Hippocampal formation (tissue), 2 donors: ENCODE data around the gene OR10AD1.

Experiments
- DNase-seq, 2 donors: peaks; one replicate each; lab custom pipeline; 2025; lab: John Stamatoyannopoulos, UW

The OR10AD1 gene

DNA sequence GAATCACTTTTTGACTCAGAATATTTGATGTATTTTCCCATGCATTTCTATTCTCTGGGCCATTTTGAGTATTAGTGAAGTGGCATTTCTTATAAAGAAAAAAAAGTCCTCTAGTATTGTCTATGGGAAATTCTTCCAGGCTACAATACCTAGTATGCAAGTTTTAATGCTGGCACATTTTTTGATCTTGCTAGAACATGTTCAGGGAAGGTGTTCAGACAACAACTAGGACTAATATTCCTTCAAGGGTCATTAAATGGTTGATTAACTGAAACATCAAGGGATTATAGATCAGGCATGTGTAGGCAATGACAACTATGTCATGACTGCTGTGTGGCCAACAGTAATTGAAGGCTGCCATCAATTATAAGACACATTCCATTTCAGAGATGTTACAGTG is 12.0 kb downstream of the OR10AD1 start:
- no peak for DNase-seq

DNA sequence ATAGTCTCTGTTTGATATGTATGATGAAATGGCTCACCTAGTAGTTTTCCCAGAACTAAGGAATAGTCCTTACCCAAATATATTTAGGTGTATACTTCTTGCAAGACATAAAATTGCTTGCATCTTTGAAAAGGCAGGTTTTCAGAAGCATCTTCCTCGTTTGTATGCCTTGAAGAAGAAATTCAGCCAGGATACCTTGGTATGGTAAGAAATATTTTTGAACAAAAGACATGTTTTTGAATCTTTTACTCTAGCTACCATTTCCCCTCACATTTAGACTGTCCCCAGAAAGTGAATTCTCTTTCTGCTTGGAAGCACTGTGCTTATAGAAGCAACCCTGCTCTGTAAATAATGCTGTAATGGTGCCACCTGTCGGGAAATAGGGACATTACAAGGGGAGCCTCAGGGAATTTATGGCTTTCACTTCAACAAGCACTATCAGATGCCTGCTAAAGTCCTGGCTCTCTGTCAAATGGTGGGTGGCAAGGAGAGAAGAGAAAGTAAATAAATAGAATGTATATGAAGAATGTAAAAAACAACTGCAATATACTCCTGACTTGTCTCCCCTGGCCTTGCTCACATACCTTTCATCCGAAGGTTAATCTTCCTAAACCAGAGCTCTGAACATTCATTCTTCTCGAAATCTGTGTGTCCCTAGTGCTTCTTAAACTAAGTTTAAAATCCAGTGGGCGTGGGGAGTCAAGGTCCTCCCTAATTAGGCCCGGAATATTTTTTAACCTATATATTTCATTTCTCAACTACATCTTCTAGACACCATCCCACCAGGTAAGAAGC is 13.6 kb downstream of the OR10AD1 start:
- peak; percentile 45 to 76 for DNase-seq

DNA sequence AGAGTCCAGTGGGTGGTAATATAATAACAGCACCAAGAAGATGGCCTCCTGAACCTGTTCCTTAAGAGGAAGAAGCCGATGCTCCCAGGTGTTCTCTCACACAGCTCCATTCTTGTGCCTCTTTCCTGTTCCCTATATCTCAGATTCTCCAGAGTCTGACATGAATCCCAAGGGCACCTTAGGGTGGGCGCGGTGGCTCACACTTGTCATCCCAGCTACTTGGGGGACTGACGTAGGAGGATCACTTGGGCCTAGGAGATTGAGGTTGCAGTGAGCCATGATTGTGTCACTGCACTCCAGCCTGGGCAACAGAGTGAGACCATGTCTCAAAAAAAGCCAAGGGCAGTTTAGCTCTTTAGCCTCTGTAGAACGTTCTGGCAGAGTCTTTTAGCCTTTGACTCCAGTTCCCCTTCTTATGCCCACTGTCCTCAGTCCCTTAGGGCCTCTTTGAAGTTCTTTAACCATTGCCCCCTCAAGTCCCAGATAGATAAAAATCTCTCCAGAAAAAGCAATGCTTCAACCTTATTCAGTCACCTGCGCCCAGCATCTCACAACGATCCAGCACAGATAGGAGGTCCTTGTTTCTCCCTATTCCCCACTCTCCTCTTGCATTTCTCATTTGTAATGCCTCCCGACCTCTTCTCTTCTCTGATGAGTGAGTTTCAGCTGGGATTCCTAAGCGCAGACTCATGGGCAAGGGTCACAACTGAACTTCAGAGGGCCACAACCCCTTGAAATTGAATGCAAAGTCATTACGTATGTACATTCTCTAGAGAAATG is 15.0 kb downstream of the OR10AD1 start:
- no peak for DNase-seq

DNA sequence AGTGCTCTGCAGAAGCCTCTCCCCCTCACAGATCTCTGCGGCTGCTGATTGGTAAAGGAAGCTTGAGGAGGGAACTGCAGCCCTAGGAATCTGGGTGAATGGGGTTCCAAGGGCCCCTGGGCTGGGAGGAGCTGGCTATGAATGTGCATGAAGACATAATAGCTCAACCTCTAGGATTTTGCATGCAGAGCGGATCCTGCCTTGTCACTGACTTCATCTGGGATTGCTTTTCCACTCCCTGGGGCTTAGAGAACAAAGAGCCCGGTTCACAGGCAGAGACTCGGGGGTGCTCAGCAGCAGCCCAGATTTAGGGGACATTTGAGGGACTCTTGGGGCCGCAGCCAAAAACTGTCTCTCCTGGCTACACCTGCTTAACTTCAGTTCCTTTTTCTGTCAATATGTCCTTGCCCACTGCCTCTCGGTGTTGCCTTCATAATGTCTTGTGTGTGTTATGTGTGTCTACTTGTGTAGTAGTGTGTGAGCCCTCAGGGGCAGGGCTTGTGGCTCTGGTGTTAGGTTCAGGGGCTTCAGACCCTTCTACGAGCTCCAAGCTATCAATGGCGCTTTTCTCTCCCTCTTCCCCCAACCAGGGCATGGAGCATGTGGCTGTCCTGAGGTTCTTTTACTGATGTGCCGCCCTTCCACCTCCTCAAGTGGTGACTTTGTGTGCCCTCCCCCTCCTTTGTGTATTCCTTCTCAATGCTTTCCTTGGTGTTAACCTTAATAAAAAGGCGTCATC is 17.7 kb downstream of the OR10AD1 start:
- peak in 1 of 2 donors; percentile 32 for DNase-seq

DNA sequence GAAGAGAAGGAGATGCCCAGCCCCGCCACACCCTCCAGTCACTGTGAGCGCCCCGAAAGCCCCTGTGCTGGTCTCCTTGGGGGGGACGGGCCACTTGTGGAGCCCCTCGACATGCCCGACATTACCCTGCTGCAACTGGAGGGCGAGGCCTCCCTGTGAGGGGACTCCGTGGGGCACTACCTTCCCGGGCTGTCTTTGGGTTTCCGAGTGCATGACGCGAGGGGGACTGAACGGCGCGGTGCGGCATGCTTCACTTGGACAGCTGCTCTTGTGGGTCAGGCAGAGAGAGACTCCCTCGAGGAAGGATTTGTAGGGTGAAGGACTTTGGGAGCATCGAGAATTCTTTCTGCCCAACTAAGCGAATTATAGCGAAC is 18.6 kb downstream of the OR10AD1 start:
- no peak for DNase-seq

DNA sequence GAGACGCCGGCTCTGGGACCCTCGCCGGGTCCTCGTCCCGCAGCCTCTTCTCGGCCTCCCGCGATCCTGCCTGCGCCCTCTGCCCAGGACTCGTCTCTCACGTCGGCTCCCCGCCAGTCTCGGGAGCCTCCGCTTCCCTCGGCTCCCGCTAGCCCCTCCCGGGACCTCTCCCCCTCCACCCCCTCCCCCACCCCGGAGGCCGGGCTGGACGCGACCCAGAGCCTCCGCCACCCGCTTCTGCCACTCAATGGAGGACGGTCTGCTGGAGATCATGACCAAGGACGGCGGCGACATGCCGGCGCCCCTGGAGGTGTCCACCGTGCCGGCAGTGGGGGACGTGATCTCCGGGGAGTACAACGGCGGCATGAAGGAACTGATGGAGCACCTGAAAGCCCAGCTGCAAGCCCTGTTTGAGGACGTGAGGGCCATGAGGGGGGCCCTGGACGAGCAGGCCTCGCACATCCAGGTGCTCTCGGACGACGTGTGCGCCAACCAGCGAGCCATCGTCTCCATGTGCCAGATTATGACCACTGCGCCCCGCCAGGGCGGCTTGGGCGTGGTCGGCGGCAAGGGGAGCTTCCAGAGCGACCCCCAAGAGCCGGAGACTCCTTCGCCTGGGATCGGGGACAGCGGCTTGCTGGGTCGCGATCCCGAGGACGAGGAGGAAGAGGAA is 19.1 kb downstream of the OR10AD1 start:
- no peak for DNase-seq

DNA sequence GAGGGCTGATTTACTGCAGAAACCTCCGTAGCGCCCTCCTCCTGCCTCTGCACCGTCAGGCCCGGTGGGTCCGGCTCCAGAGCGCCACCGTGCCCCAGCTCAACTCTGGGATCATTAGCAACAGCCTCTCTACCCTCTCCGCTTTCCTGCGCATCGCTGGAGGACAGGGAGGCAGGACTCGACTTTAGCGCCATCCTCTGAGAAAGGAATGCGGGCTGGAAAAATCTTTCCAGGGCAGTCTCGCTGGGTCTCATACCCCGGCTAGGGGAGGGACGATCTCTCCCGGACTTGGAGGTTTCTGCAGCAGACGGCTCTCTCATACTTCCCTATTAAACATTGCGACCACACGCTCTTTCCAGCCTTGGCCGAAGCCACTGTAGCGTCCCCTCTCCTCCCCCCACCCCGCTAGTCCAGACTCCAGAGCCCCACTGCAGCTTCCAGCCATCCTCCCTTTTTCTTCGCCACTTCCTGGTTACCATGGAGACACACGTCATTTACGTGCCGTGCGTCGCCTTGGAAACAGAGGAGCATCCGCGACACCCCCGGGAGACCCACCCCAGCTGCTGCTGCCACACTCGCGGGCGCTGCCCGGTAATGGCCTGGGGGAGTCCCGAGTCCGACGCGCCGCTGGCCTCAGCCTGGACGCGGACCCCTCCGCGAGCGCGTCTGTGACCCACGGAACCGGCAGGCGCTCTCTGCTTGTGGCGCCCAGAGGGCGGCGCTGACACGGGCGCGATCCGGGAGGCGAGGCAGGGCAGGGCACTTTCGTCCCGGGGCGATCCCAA is 19.8 kb downstream of the OR10AD1 start, which contains the start of gene CCDC184:
Gene CCDC184 (plus strand): TSS at position 554 of the 785 bp plus-strand sequence. CDS start 479 bp downstream, outside the sequence.
- peak; percentile 61 to 70 for DNase-seq

DNA sequence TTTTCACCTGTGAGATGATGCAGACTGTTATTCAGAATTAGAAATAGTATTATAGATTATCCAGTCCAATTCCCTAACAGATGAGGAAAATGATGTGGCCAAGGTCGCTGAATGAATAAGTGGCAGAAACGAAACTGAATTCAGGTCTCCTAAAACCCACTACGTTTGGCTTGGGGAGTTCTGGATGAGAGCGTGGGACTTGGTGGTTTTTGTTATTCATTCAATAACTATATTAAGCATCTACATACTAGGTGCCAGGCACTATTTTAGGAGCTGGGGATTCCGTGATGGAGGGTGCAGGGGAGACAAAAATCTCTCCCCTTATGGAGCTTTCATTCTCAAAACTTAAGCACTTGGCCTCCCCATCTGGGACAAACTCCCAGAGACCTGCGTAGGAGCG is 20.5 kb downstream of the OR10AD1 start:
- DNase-seq, result no peak

DNA sequence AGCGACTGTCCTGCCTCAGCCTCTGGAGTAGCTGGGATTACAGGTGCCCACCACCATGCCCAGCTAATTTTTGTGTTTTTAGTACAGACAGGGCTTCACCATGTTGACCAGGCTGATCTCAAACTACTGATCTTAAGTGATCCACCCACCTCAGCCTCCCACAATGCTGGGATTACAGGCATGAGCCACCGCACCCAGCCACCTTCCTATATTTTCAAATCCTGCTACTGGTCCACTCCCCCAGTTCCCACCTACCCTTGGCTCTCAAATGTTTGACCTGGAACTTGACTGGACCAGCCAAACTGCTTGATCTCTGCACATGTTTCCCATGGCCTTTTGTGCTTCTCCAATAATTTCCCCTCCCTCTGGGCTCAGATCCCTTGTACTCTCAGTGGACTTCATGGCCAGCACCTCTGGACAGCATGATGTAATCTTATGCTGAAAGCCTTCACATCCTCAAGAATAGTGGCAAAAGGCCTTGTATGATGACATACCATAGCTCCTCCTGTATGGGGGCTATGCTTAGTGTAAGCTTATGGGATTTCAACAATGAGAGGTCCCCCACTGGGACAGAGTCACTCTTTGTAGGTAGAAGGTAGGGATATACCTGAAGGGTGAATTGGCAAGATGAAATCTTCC is 22.1 kb downstream of the OR10AD1 start:
- DNase-seq, result no peak

DNA sequence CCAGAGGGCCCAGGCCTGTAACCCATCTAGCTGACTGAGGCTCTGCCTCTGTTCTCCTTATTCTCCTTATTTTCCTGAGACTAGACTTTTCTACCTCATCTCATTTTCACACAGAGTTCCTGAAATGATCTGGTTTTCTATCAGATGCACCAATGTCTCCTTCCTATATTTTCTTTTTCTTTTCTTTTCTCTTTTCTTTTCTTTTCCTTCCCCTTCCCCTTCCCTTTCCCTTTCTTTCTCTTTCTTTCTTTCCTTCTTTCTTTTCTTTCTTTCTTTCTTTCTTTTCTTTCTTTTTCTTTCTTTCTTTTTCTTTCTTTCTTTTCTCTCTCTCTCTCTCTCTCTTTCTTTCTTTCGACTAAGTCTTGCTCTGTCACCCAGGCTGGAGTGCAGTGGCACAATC is 22.7 kb downstream of the OR10AD1 start:
- no peak for DNase-seq

DNA sequence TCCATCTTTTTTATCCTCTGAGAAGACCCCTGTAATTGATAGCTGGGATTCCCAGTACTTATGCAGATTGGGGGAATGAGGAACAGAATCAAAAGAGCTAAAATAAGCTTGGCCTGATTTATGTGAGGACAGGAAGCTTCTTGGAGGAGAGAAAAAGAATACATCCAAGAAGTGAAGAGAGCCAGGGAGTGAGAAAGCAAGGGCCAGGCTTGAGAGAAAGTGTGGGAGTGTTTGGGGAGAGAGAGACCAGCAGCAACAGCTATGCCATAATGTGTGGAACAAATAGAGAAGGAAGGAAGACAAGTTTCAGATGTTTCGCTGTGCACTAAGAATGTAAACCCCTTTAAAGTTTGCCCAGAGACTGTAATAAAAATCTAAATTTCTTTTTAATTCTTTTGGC is 23.6 kb downstream of the OR10AD1 start:
- DNase-seq, result no peak

DNA sequence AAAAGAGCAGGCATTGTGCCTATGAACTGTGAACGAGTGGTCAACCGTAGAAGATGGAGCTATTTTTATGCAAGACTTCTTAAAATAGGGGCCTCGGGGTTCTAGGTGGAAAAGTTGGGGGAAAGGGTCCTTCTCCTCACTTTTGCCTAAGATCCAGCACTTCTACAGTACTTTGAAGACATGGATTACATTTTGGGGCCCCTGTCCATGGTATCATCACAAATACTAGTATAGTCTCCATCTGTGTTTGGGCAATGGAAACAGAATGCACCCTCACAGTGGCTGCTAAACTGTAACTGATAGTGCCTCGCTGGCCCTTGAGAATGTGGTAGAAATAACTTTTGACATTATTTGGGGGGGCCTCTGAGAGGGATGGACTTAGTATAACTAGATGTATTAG is 25.1 kb downstream of the OR10AD1 start:
- DNase-seq, result no peak

DNA sequence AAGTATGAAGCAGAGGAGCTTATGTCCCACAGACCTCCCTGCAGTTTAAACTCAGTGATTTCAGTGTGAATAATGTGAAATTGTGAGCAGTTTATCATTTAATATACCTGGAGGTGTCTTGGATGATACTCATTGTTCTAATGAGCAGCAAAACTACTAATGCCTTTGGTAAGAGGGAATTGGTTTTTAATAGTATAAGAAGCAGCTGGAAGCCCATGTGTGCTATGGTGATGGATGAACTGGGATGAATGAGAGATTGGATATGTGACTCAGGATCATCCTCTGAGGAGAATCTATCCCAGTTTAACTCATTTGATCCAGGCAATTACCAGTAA is 26.7 kb downstream of the OR10AD1 start:
- no peak for DNase-seq

DNA sequence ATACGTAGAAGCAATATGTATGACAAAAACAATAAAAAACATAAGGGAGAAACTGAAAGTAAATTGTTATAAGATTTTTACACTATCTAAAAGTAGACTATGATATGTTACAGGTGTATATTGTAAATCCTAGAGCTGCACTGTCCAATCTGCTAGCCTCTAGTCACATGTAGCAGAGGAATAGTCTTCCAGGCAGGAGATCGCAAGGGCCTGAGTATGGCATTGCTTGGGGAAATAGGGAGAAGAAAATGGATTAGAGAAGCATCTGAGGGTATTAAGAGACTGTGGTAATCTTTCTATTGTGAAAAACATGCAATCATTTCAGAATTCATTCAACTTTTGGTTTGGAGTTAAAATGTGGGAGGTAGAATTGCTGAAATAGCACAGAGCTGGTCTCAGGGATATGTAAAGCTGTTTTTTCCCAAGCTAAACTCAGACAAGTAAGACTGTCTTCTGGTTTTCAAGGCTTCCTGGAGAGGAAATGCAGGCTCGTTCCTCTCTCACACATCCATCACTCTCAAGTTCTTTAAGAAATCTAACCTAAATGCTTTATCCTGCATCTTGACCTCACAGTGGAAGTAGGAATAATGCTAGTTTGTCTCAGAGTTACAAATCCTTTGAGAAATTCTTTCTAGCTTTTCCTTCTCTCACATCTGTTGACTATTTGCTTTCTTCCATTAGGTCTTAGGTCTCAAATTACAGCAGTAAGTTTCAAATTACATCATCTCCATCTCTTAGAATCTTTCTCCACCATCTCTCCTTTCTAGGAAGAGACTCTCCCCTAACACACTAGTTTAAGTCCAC is 27.3 kb downstream of the OR10AD1 start:
- DNase-seq, result no peak

DNA sequence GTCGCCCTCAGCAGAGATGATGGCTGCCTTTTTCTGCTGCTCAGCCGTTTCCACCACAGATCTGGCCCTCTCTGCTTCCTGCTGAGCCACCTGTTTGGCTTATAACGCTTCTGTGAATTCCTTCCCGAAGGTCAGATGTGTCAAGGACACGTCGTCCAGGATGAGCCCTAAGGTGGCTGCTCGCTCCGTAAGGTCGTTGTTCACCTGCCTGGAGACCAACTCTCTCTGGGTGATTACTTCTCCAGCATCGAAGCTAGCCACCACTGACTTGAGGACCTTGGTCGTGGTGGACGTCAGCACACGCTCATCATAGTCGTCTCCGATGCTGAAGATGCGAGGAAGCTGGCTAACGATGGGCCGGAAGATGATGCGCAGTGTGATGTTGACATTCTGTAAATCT is 34.1 kb downstream of the OR10AD1 start:
- DNase-seq, result no peak

DNA sequence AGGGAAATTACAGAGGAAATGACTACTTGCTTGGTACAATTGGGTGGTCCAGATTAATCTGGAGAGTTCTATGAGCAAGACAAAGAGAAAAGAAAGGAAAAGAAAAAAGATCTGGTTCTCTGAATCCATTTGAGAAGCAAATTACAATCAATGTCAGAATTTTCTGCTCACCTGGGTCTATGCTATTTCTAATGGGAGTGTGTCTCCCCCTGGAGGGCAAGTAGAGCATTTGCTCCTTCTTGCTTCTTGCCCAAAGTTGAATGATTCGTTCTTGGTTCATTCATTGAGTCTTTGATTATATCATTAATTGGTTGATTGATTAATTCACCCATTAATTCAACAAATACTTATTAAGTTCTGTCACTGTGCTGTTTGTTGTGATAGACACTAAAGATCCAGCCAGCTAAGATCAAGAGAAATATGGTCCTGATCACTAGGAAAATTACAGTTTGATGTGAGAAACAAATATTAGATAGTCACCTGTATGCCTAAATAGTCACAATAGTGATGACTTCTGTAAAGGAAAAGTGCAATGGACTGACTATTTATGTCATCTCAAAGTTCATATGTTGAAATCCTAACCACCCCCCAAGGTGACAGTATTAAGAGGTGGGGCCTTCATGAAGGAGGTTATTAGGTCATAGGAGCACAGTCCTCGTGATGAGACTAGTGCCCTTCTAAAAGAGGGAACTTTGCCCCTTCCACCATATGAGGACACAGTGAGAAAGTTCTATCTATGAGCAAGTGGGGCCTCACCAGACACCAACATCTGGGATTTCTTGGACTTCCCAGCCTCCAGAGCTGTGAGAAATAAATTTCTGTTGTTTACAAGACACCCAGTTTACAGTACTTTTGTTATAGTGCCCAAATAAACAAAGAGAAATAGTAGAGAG is 37.8 kb downstream of the OR10AD1 start:
- DNase-seq, result peak in 1 of 2 donors; percentile 34

DNA sequence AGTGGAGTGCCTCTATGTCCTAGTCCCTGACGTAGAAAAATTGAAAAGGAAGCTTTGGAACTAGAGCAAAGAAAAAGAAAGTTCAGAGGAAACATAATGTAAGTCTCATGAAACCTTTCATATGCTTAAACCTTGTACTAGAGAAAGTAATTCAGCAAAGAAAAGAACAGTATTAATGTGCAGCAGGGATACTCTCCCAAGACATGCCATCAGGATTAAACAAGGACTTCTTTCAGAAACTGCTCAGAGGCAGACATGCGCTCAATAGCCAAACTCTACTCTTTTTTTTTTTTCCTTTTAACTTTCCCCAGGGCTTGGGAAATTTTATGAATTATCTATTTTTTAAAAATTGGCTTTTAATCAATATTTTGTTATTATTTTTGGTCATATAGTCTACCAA is 38.6 kb downstream of the OR10AD1 start:
- peak in 1 of 2 donors; percentile 37 for DNase-seq

DNA sequence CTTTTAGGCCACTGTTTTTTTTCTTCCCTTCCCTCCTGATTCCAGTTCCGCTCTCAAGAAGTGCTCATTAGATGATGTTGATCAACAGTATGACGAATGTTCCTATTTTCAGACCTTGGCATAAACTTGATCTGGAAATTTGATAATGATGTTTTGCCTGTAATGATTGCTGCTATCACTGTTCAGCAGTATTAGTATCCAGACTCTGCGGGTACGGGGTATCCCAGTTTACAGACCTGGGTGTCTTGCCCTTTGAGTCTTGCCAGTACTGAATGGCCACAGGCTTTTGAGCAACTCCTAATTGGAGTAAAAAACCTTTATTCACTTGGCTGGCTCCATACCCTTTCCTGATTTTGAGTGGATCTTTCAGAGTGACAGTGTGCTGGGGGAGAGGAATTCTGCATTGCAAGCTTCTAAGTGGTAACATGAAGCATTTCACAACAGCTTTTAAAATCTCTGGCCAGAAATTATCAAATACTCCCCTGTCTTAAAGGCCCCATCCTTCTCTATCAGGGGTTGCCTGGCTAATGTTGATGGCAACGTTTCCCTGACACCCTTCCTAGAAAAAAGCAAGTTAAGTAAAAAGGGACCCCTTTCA is 39.8 kb downstream of the OR10AD1 start:
- no peak for DNase-seq
